ENCODE data around the gene HAL. TPM values are rescaled to one million over a fixed set of nuclear protein-coding genes. Genes with fewer than 3 reads are reported as not detected.

Gene HAL
- total and polyA plus RNA-seq, 10 of the 15 experiments (the other 5 are each of a cell fraction or from before 2014, with no cell fraction given): 0.04 to 0.45 (median 0.13) TPM; not detected in 1

DNA sequence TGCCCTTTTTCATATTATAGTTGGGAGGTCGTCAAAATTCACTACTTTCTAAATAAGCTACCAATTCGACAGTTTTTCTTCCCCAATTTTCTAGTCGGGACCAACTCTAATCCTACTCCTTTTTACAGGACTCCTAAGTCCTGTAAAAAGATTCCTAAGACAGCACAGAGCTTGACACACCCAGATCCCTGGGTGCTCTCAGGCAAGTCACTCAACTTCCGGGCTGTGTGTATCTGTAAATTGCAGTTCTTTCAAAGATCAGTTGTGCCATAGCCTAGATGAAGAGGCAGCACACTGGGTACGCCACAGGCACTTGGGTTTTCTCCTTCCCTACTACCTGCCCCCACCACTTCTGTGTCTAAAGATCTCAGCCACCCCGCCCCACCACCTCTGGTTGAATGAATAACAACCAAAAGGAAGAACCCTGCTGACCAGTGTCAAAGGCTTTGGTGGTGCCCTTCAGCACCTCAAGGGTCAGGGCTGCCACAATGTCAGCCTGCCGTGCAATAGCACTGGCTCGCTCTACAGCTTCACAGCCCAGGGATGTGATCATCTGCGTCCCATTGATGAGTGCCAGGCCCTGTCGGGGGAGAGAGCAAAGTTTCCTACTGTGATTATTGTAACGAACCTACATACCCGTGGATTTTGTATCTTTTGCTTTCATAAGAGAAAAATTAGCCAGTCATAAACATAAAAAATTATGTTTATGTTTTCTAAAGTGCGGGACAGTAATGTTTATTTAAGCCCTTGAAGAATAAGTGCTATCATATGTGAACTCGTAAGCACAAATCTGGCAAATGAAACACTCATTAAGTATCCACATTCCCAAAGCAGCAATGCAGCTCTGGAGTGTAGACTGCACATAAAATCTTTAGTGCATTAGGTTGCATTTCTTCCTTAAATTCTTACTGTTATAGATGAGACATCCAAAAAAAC is 9.2 kb downstream of the HAL start (continued):
- TF ChIP-seq, protein P1, sequence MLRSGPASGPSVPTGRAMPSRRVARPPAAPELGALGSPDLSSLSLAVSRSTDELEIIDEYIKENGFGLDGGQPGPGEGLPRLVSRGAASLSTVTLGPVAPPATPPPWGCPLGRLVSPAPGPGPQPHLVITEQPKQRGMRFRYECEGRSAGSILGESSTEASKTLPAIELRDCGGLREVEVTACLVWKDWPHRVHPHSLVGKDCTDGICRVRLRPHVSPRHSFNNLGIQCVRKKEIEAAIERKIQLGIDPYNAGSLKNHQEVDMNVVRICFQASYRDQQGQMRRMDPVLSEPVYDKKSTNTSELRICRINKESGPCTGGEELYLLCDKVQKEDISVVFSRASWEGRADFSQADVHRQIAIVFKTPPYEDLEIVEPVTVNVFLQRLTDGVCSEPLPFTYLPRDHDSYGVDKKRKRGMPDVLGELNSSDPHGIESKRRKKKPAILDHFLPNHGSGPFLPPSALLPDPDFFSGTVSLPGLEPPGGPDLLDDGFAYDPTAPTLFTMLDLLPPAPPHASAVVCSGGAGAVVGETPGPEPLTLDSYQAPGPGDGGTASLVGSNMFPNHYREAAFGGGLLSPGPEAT (IDR thresholded peaks at IDR 0.05; ENCODE audit: low read depth): no peak

- Histone ChIP-seq H3K36me3 (ENCODE audit: control insufficient read depth in 2 of 2, insufficient read depth in 2 of 2, low read length in 1 of 2) (no peaks in the 10 kb centered on the region), H3K4me3 (no peak overlapping the region), H3K9me3 (replicated peaks; ENCODE audit: control insufficient read depth, insufficient read depth, low read length) (no peaks in the 10 kb centered on the region), H4K20me1 (ENCODE audit: control insufficient read depth, insufficient read depth) (no peaks in the 10 kb centered on the region), H3K4me2 (ENCODE audit: control insufficient read depth, insufficient read depth) (no peak overlapping the region), H3K27me3 (replicated peaks in 1 of 2; ENCODE audit: control insufficient read depth in 2 of 2, insufficient read depth in 2 of 2, low read length in 1 of 2) (peaks cover 0 to 1% of the 10 kb centered on the region in 2 experiments; a peak in 1 of 4 replicates), H3K27ac (ENCODE audit: control insufficient read depth, insufficient read depth) (no peak overlapping the region), H3K79me2 (ENCODE audit: control insufficient read depth, insufficient read depth, low read length) (no peaks in the 10 kb centered on the region), H3K4me1 (ENCODE audit: control insufficient read depth, insufficient read depth, low read length) (no peaks in the 10 kb centered on the region), H2AFZ (ENCODE audit: control insufficient read depth, low read depth, low read length) (no peak overlapping the region), H3K9ac (ENCODE audit: control insufficient read depth, insufficient read depth, low read length) (no peak overlapping the region)
- intact Hi-C loops (cut with micrococcal nuclease; ENCODE audit: unreplicated experiment): no loop called here
- ATAC-seq (no peak), DNase-seq (ENCODE audit: low read depth, low spot score) (no peak), FAIRE-seq (no peak)
- no TSS peak for BruUV-seq (replicated peaks)
- ChIA-PET POLR2A (interaction anchor here (0.6 kb wide), 1 partner anchor 913 kb away, joined by 4 read pairs; no protein-coding TSS in a partner anchor), RAD21 (ENCODE audit: unreplicated experiment) (no interaction called here), SMC1A (ENCODE audit: uncharacterized antibody, unreplicated experiment) (no interaction called here), CTCF (interaction anchor here (1.7 kb wide), 1 partner anchor 14 kb away, joined by 7 read pairs; no protein-coding TSS in a partner anchor)
- in situ Hi-C loops (cut with MboI): no loop called here
- WGBS (ENCODE audit: insufficient coverage, insufficient replicate concordance, low lambda C conversion rate, missing lambda C conversion rate): 100% methylated on average over 1 of the region's 1 CpG
- no peak for TF ChIP-seq ETV6 (conservative IDR thresholded peaks at IDR 0.05 in 1 of 2, IDR thresholded peaks at IDR 0.05 in 1 of 2; ENCODE audit: borderline replicate concordance in 1 of 2, low read depth in 1 of 2)
- no peak for TF ChIP-seq REST (IDR thresholded peaks at IDR 0.05; ENCODE audit: low read depth, low read length)
- no peak for TF ChIP-seq SUPT20H (IDR thresholded peaks at IDR 0.05; ENCODE audit: borderline replicate concordance, control insufficient read depth, low read depth, low read length)
- no peak for TF ChIP-seq FOXK2 (IDR thresholded peaks at IDR 0.05)
- TF ChIP-seq, protein P2, sequence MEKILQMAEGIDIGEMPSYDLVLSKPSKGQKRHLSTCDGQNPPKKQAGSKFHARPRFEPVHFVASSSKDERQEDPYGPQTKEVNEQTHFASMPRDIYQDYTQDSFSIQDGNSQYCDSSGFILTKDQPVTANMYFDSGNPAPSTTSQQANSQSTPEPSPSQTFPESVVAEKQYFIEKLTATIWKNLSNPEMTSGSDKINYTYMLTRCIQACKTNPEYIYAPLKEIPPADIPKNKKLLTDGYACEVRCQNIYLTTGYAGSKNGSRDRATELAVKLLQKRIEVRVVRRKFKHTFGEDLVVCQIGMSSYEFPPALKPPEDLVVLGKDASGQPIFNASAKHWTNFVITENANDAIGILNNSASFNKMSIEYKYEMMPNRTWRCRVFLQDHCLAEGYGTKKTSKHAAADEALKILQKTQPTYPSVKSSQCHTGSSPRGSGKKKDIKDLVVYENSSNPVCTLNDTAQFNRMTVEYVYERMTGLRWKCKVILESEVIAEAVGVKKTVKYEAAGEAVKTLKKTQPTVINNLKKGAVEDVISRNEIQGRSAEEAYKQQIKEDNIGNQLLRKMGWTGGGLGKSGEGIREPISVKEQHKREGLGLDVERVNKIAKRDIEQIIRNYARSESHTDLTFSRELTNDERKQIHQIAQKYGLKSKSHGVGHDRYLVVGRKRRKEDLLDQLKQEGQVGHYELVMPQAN (conservative IDR thresholded peaks at IDR 0.05): no peak
- TF ChIP-seq STAT3 (IDR thresholded peaks at IDR 0.05; ENCODE audit: low read depth, low read length): no peak
- no peak for TF ChIP-seq NFIC (IDR thresholded peaks at IDR 0.05; ENCODE audit: low read depth, low read length)
- TF ChIP-seq CBX3 (IDR thresholded peaks at IDR 0.05; ENCODE audit: borderline replicate concordance, low read depth): no peak
- no peak for TF ChIP-seq SP1 (IDR thresholded peaks at IDR 0.05; ENCODE audit: low read depth, low read length)
- no peak for TF ChIP-seq RBBP5 (conservative IDR thresholded peaks at IDR 0.05)
- no peak for TF ChIP-seq RB1 (IDR thresholded peaks at IDR 0.05; ENCODE audit: borderline replicate concordance)
Measured at GRCh38 chr12:95984682-95985081, 11.5 kb downstream of the HAL start.

All from GM12878 (cell line).